Tibial nerve (tissue), 4 donors: ENCODE measurements around the gene FIG4.

Experiments
- EP300 ChIP-seq, 2 donors: sonication (generic); formaldehyde crosslinking; IDR thresholded peaks; one replicate each; pipeline ENCODE4 v1.6.1; 2017; ENCODE audit warnings: antibody characterized with exemption in 2 of 2, mild to moderate bottlenecking in 1 of 2
- POLR2A ChIP-seq, 2 donors: fragments of 450-650 bp; IDR thresholded peaks; one replicate each; pipeline ENCODE4 v1.6.1; 2017; ENCODE audit warnings: antibody characterized with exemption in 2 of 2, mild to moderate bottlenecking in 2 of 2, moderate library complexity in 2 of 2
- TF ChIP-seq, protein P1 (sequence below), 5 experiments: fragments of 200-600 bp in 3 of 5; fragments of 450-650 bp in 2 of 5; sonication (generic) in 3 of 5; IDR thresholded peaks; one replicate each; pipeline ENCODE4 v1.5.1; 2016 to 2019; ENCODE audit warnings: antibody characterized with exemption in 5 of 5, mild to moderate bottlenecking in 3 of 5, moderate library complexity in 2 of 5

DNA sequence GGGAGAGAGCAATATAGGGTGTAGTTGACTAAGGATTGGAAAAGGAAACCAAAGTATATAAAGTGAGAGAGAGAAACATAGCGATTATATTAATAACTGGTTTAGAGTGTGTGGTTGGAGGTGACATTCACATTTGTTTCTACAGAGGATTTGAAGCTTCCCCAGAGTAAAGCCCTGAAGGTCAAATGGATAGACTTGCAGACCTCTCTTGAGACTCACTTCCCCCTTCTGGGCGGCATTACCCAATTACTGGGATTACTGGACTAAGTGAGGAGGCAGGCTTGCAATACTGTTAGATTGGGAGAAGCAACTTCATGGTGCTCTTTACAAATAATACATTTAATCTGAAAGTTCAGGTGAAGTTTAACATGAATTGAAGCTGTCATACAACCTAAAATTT lies 10.7 kb downstream of the FIG4 start:
- TF ChIP-seq, protein P1, sequence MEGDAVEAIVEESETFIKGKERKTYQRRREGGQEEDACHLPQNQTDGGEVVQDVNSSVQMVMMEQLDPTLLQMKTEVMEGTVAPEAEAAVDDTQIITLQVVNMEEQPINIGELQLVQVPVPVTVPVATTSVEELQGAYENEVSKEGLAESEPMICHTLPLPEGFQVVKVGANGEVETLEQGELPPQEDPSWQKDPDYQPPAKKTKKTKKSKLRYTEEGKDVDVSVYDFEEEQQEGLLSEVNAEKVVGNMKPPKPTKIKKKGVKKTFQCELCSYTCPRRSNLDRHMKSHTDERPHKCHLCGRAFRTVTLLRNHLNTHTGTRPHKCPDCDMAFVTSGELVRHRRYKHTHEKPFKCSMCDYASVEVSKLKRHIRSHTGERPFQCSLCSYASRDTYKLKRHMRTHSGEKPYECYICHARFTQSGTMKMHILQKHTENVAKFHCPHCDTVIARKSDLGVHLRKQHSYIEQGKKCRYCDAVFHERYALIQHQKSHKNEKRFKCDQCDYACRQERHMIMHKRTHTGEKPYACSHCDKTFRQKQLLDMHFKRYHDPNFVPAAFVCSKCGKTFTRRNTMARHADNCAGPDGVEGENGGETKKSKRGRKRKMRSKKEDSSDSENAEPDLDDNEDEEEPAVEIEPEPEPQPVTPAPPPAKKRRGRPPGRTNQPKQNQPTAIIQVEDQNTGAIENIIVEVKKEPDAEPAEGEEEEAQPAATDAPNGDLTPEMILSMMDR (IDR thresholded peaks at IDR 0.05) = no peak
- no peak for TF ChIP-seq POLR2A (IDR thresholded peaks at IDR 0.05)
- TF ChIP-seq EP300 (IDR thresholded peaks at IDR 0.05) = no peak
